Measurements from ENCODE around the gene ZDHHC12.

Gene ZDHHC12

DNA sequence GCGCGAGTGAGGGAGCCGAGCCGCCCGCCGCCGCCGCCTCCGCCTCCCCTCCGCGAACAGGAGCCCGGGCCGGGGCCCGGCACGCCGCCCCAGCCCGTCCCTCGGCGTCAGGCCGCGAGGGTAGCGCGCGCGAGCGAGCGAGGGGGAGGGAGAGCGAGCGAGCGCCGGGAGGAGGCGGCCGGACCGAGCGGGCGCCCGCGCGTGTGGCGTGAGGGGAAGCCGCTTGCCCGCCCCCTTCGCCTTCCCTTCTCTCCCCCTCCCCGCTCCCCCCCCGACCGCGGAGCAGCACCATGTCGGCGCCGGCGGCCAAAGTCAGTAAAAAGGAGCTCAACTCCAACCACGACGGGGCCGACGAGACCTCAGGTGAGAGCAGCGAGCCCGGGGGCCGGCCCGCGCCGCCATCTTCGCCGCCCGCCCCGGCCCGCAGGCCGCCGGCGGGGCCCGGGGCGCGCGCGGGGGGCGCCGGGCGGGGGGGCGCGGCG, 34.6 kb downstream of the ZDHHC12 start:
- Mint-ChIP-seq H3K4me3 (peak overlapping the region; percentile 60), H3K27ac (peak overlapping the region; percentile 52)

GRCh38 chr9:128688501-128689292, 35.2 kb downstream of the ZDHHC12 start, which contains the start of gene SET:
Gene SET, plus strand, starts transcription at chr9:128689222. Its CDS starts 361 bp downstream, at chr9:128689583.
- Mint-ChIP-seq H3K9me3 (no peaks in the 10 kb centered on the region), H3K4me3 (peak within 1 kb of the TSS; percentile 86), H3K4me1 (ENCODE audit: low read depth) (peaks cover 65% of the 10 kb centered on the region), H3K27me3 (no peaks in the 10 kb centered on the region), H3K27ac (peak within 1 kb of the TSS; percentile 95), H3K36me3 (ENCODE audit: low read depth) (peaks cover 48% of the 10 kb centered on the region)

More for the DNA sequence above, 34.6 kb downstream of the ZDHHC12 start:
- H3K27me3 Mint-ChIP-seq = no peaks in the 10 kb centered on the region
- H3K4me1 Mint-ChIP-seq (ENCODE audit: low read depth) = peaks cover 69% of the 10 kb centered on the region
- H3K36me3 Mint-ChIP-seq (ENCODE audit: low read depth) = peaks cover 49% of the 10 kb centered on the region
- H3K9me3 Mint-ChIP-seq = no peaks in the 10 kb centered on the region

DNA sequence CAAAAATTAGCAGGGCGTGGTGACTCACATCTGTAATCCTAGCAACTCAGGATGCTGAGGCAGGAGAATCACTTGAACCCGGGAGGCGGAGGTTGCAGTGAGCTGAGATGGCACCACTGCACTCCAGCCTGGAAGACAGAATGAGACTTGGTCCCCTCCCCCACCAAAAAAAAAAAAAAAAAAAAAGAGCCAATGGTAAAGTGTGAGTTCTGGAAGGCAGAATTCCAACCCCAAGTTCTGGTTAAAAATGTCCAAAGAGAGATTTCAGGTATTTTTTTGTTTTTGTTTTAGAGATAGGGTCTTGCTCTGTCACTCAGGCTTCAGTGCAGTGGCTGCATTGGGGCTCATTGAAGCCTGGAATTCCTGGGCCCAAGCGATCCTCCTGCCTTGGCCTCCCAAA, 36.5 kb downstream of the ZDHHC12 start:
- H3K27me3 Mint-ChIP-seq = no peaks in the 10 kb centered on the region
- peaks cover 62% of the 10 kb centered on the region for H3K4me1 Mint-ChIP-seq (ENCODE audit: low read depth)

GRCh38 chr9:128685636-128686489, 38.1 kb downstream of the ZDHHC12 start:
- no peaks in the 10 kb centered on the region for H3K27me3 Mint-ChIP-seq
- H3K36me3 Mint-ChIP-seq (ENCODE audit: low read depth) = peaks cover 32% of the 10 kb centered on the region
- H3K9me3 Mint-ChIP-seq = no peaks in the 10 kb centered on the region
- H3K4me1 Mint-ChIP-seq (ENCODE audit: low read depth) = peaks cover 53% of the 10 kb centered on the region
- peak overlapping the region; percentile 98 for H3K4me3 Mint-ChIP-seq
- peak overlapping the region; percentile 98 for H3K27ac Mint-ChIP-seq

More for the DNA sequence above, 36.5 kb downstream of the ZDHHC12 start:
- Mint-ChIP-seq H3K4me3 (peak overlapping the region; percentile 86), H3K27ac (peak overlapping the region; percentile 52), H3K9me3 (no peaks in the 10 kb centered on the region), H3K36me3 (ENCODE audit: low read depth) (peaks cover 37% of the 10 kb centered on the region)

- Mint-ChIP-seq H3K9me3 (no peaks in the 10 kb centered on the region), H3K4me1 (ENCODE audit: low read depth) (peaks cover 53% of the 10 kb centered on the region), H3K4me3 (peak overlapping the region; percentile 98), H3K27ac (peak overlapping the region; percentile 98), H3K27me3 (no peaks in the 10 kb centered on the region), H3K36me3 (ENCODE audit: low read depth) (peaks cover 26% of the 10 kb centered on the region)
These were observed 39.4 kb downstream of the ZDHHC12 start for GRCh38 chr9:128684325-128685199.

GRCh38 chr9:128684065-128684324, 39.9 kb downstream of the ZDHHC12 start:
- Mint-ChIP-seq H3K9me3 (no peaks in the 10 kb centered on the region), H3K27me3 (no peaks in the 10 kb centered on the region), H3K36me3 (ENCODE audit: low read depth) (peaks cover 26% of the 10 kb centered on the region), H3K27ac (peak overlapping the region; percentile 98), H3K4me1 (ENCODE audit: low read depth) (peaks cover 53% of the 10 kb centered on the region), H3K4me3 (peak overlapping the region; percentile 98)

- Mint-ChIP-seq H3K36me3 (ENCODE audit: low read depth) (peaks cover 26% of the 10 kb centered on the region), H3K27ac (peak overlapping the region; percentile 98), H3K27me3 (no peaks in the 10 kb centered on the region), H3K4me3 (peak overlapping the region; percentile 98), H3K9me3 (no peaks in the 10 kb centered on the region), H3K4me1 (ENCODE audit: low read depth) (peaks cover 52% of the 10 kb centered on the region)
These were observed 40.4 kb downstream of the ZDHHC12 start for GRCh38 chr9:128683340-128684064.

DNA sequence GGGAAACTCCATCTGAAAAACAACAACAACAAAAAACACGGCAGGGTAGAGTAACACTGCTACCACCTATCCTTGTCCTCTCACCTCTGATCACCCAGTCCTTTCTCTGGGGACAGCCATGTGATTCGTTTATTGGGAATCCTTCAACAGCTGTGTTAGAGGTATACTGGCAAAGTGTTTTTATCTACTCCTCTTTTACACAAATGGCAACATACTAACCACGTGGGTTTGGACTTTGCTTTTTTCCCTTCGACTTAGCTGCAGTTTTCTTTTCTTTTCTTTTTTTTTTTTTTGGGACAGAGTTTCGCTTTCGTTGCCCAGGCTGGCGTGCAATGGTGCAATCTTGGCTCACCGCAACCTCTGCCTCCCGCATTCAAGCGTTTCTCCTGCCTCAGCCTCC, 46.1 kb downstream of the ZDHHC12 start:
- H3K27me3 Mint-ChIP-seq = no peaks in the 10 kb centered on the region
- no peak overlapping the region for H3K4me3 Mint-ChIP-seq
- H3K36me3 Mint-ChIP-seq (ENCODE audit: low read depth) = peaks cover 13% of the 10 kb centered on the region
- H3K4me1 Mint-ChIP-seq (ENCODE audit: low read depth) = peaks cover 5% of the 10 kb centered on the region
- no peak overlapping the region for H3K27ac Mint-ChIP-seq
- no peaks in the 10 kb centered on the region for H3K9me3 Mint-ChIP-seq

DNA sequence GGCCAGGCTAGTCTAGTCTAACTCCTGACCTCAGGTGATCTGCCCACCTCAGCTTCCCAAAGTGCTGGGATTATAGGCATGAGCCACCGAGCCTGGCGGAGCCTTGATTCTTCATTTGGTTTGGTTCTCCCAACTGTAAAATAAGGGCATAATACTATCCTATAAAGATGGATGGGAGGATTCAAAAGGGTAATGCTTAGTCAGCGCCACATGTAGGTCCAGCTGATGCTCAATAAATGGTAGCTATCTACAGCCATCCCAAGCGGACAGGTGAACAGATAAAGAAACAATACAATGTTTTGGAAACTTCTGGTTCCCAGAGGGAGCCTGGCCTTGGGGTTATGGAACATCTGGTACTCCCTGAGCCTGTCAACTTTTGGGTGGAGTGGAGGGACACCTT, 48.5 kb downstream of the ZDHHC12 start:
- no peaks in the 10 kb centered on the region for H3K27me3 Mint-ChIP-seq
- no peak overlapping the region for H3K4me3 Mint-ChIP-seq
- no peak overlapping the region for H3K27ac Mint-ChIP-seq
- no peaks in the 10 kb centered on the region for H3K4me1 Mint-ChIP-seq (ENCODE audit: low read depth)
- H3K36me3 Mint-ChIP-seq (ENCODE audit: low read depth) = peaks cover 4% of the 10 kb centered on the region
- H3K9me3 Mint-ChIP-seq = no peaks in the 10 kb centered on the region

Data from stimulated activated naive CD8-positive, alpha-beta T cell treated with anti-CD3 and anti-CD28 coated beads, Interleukin-15, Interleukin-2, amounts not matched to agents 100 ng/mL and 50 ng/mL, for 24 hours (primary cell).